ENCODE results near the gene CACNA2D3.

GRCh38 chr3:54519493-54519892 lies 397.1 kb downstream of the CACNA2D3 start:
- TF ChIP-seq CTCF (IDR thresholded peaks at IDR 0.05), result no peak
- no peak for TF ChIP-seq POLR2A (IDR thresholded peaks at IDR 0.05; ENCODE audit: low read length)
- no peak for TF ChIP-seq CEBPB (IDR thresholded peaks at IDR 0.05)

Data from A549 (cell line).